B cell (primary cell): ENCODE measurements around the gene B9D2. TPM values are rescaled to one million over a fixed set of nuclear protein-coding genes. Genes with fewer than 3 reads are reported as not detected.

Experiments
- ATAC-seq: fragments of 200-7000 bp; cut with Tn5 transposase; one replicate; pipeline ENCODE4 v1.10.0; 2021; ENCODE audit warnings: low read depth, mild to moderate bottlenecking, moderate number of reproducible peaks, moderate library complexity
- CTCF ChIA-PET: fragments of 350-600 bp; sonication (Branson Sonifier 250); formaldehyde crosslinking; loops from one replicate; lab custom pipeline; 2021; ENCODE audit warnings: antibody characterized with exemption, inconsistent platforms; lab: Charles Lee
- POLR2A ChIA-PET: fragments of 350-600 bp; sonication (Branson Sonifier 250); formaldehyde crosslinking; loops from one replicate; lab custom pipeline; 2021; ENCODE audit warnings: antibody characterized with exemption; lab: Charles Lee
- DNase-seq: peaks from one replicate; pipeline ENCODE4 v3.0.0; 2013
- H2AFZ ChIP-seq: 2 replicates; pipeline ENCODE4 v1.6.1; 2012; ENCODE audit warnings: mild to moderate bottlenecking, low read depth, low read length; ENCODE audit not compliant: insufficient read depth, poor library complexity, severe bottlenecking
- H3K27ac ChIP-seq, 2 donors: 1 replicate in 1 of 2; 2 replicates in 1 of 2; pipeline ENCODE4 v1.5.1; 2012 to 2013; ENCODE audit warnings: low read length in 2 of 2, mild to moderate bottlenecking in 2 of 2, moderate library complexity in 1 of 2
- H3K27me3 ChIP-seq, 4 experiments: fragments of 200-600 bp in 1 of 4; sonication (generic) in 1 of 4; replicated peaks in 1 of 4; 1 replicate in 2 of 4; 2 replicates in 2 of 4; pipeline versions ENCODE4 v1.6.1 to v1.7.0; 2013 to 2016; ENCODE audit warnings: low read length in 3 of 4, mild to moderate bottlenecking in 2 of 4, mixed read lengths in 1 of 4, moderate library complexity in 1 of 4; ENCODE audit not compliant: insufficient read depth in 4 of 4, control insufficient read depth in 3 of 4; ENCODE audit errors: control extremely low read depth in 1 of 4
- H3K36me3 ChIP-seq, 2 experiments: replicated peaks in 1 of 2; 1 replicate in 1 of 2; 2 replicates in 1 of 2; pipeline versions ENCODE4 v1.6.1 to v1.7.1; 2013; ENCODE audit warnings: low read length in 1 of 2; ENCODE audit not compliant: insufficient read depth in 2 of 2, control insufficient read depth in 1 of 2; ENCODE audit errors: control extremely low read depth in 1 of 2, extremely low read depth in 1 of 2
- H3K4me1 ChIP-seq, 2 donors: fragments of 200-600 bp in 1 of 2; sonication (generic) in 1 of 2; 1 replicate in 1 of 2; 2 replicates in 1 of 2; pipeline versions ENCODE4 v1.5.1 to v1.6.1; 2013 to 2017; ENCODE audit warnings: low read length in 2 of 2; ENCODE audit not compliant: control insufficient read depth in 2 of 2, insufficient read depth in 2 of 2
- H3K4me2 ChIP-seq: replicated peaks from 2 replicates; pipeline ENCODE3; 2012; ENCODE audit warnings: mild to moderate bottlenecking, low read depth, low read length; ENCODE audit not compliant: poor library complexity, severe bottlenecking
- H3K4me3 ChIP-seq, 5 experiments: fragments of 200-600 bp in 1 of 5; sonication (generic) in 1 of 5; 1 replicate in 3 of 5; 2 replicates in 2 of 5; pipeline versions ENCODE4 v1.5.1 to v1.7.0; 2011 to 2016; ENCODE audit warnings: low read length in 4 of 5, mild to moderate bottlenecking in 4 of 5, low read depth in 2 of 5, control low read depth in 1 of 5, moderate library complexity in 1 of 5; ENCODE audit not compliant: insufficient read depth in 1 of 5; ENCODE audit errors: control extremely low read depth in 1 of 5, extremely low read depth in 1 of 5
- H3K79me2 ChIP-seq: fragments of 200-600 bp; sonication (generic); one replicate; pipeline ENCODE4 v1.6.0; 2016; ENCODE audit warnings: low read length; ENCODE audit not compliant: control insufficient read depth, insufficient read depth
- H3K9ac ChIP-seq: fragments of 200-600 bp; sonication (generic); 2 replicates; pipeline ENCODE4 v1.6.1; 2017; ENCODE audit warnings: mild to moderate bottlenecking, low read length, moderate library complexity
- H3K9me3 ChIP-seq, 3 donors: one replicate each; pipeline versions ENCODE4 v1.6.1 to v1.7.1; 2013; ENCODE audit warnings: low read length in 2 of 3; ENCODE audit not compliant: control insufficient read depth in 2 of 3, insufficient read depth in 1 of 3; ENCODE audit errors: control extremely low read depth in 1 of 3
- H4K20me1 ChIP-seq: 2 replicates; pipeline ENCODE4 v1.6.0; 2012; ENCODE audit warnings: mild to moderate bottlenecking, low read length; ENCODE audit not compliant: insufficient read depth, control insufficient read depth, poor library complexity, severe bottlenecking
- H3K27ac Mint-ChIP-seq: one replicate; pipeline ENCODE4 v1.8.0; 2021; ENCODE audit warnings: mixed read lengths
- H3K27me3 Mint-ChIP-seq: one replicate; pipeline ENCODE4 v1.8.0; 2021; ENCODE audit warnings: mixed read lengths
- H3K4me1 Mint-ChIP-seq: one replicate; pipeline ENCODE4 v1.8.0; 2021; ENCODE audit warnings: mixed read lengths
- H3K4me3 Mint-ChIP-seq: one replicate; pipeline ENCODE4 v1.8.0; 2021; ENCODE audit warnings: mixed read lengths
- H3K9me3 Mint-ChIP-seq: one replicate; pipeline ENCODE4 v1.8.0; 2022; ENCODE audit warnings: mixed read lengths; ENCODE audit not compliant: insufficient read depth
- EZH2 ChIP-seq: IDR thresholded peaks from 2 replicates; pipeline ENCODE4 v1.6.1; 2012; ENCODE audit warnings: borderline replicate concordance, low read depth, mild to moderate bottlenecking, moderate library complexity, low read length; ENCODE audit not compliant: insufficient read depth, poor library complexity, severe bottlenecking
- WGBS: methylation state at CpG from one replicate; pipeline ENCODE4 v1.1.5; 2013; ENCODE audit warnings: missing lambda C conversion rate; ENCODE audit not compliant: insufficient coverage; 5-methylcytosine and 5-hydroxymethylcytosine counted together
- intact Hi-C: fragments of 100-400 bp; cut with micrococcal nuclease; formaldehyde crosslinking; loops from one replicate; pipeline ENCODE4 v1.10.0; 2022
- polyA plus RNA-seq: library from polyadenylated mRNA; depleted of rRNA; stranded (reverse); fragments of >200 nt; gene quantifications from 2 replicates; pipeline ENCODE4 v1.2.3, GENCODE V29; 2012
- total RNA-seq, 2 donors: library from RNA; stranded (reverse); fragments of 120-200 nt in 1 of 2; gene quantifications; 1 replicate in 1 of 2; 2 replicates in 1 of 2; pipeline versions ENCODE4 v1.2.3 to v1.2.4, GENCODE V29; 2013 to 2022
- TF ChIP-seq, protein P1 (sequence below): fragments of 200-600 bp; IDR thresholded peaks from one replicate; pipeline ENCODE4 v1.8.0; 2022; ENCODE audit warnings: antibody characterized with exemption, mild to moderate bottlenecking

B9D2 gene
- total and polyA plus RNA-seq, 2 donors (not counting 1 experiment from before 2014, with no cell fraction given), result 9.9 to 17.5 TPM

DNA sequence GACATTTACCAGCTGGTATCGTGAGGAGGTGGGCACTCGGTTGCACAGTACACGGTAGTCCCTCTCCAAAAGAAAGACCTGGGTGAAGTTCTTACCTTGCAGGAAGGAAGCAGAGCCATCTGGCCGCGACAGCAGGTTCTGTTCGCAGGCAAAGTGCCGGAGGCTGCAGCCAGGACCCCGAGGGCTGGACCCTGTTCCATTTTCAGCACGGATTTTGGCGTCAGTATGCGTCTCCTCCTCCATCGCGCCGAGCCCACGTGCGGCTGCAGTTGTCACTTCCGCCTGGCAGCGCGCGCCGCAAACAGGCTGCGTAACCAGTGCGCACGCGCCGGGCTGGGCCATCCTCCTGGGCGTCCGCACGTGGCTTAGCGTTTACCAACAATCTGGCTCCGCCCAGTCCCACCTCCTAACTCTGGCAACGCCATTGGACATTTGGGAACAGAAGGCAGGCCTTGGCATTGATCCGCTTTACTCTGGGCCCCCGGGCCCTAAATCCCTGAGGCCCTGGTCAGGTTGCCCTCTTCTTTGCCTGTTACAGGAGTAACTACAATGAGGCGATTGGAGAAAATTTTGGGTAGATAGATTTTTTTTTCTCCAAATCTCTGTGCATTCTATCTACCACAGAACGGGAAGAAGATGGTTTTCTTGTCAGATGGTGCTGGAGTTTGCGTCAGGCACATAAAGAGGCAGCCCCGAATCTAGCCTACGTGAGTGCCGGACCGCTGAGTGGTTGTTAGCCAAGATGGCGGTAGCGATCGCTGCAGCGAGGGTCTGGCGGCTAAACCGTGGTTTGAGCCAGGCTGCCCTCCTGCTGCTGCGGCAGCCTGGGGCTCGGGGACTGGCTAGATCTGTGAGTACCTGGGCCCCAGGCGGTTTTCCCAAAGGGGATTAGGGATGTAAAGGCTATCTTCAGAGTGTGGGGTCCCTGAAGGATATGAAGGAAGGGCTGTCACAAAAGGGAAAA lies 33.4 kb upstream of the B9D2 start, which contains the start of the genes BCKDHA and EXOSC5:
Gene BCKDHA (plus strand): TSS at position 733 of the 964 bp plus-strand sequence. CDS start 10 bp downstream, at position 743.
Gene EXOSC5 (minus strand): TSS at position 274 of the 964 bp plus-strand sequence. CDS start 31 bp downstream, at position 243.
- peak; percentile 98 for ATAC-seq
- TF ChIP-seq, protein P1, sequence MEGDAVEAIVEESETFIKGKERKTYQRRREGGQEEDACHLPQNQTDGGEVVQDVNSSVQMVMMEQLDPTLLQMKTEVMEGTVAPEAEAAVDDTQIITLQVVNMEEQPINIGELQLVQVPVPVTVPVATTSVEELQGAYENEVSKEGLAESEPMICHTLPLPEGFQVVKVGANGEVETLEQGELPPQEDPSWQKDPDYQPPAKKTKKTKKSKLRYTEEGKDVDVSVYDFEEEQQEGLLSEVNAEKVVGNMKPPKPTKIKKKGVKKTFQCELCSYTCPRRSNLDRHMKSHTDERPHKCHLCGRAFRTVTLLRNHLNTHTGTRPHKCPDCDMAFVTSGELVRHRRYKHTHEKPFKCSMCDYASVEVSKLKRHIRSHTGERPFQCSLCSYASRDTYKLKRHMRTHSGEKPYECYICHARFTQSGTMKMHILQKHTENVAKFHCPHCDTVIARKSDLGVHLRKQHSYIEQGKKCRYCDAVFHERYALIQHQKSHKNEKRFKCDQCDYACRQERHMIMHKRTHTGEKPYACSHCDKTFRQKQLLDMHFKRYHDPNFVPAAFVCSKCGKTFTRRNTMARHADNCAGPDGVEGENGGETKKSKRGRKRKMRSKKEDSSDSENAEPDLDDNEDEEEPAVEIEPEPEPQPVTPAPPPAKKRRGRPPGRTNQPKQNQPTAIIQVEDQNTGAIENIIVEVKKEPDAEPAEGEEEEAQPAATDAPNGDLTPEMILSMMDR, result no peak
- no peak for TF ChIP-seq EZH2
- peak within 1 kb of the TSS; percentile 94 to 96 for H3K27ac ChIP-seq
- CTCF ChIA-PET, result no interaction called here
- Mint-ChIP-seq H3K27ac (peak within 1 kb of the TSS; percentile 99), H3K4me3 (peak within 1 kb of the TSS; percentile 96), H3K27me3 (no peaks in the 10 kb centered on the region), H3K9me3 (no peaks in the 10 kb centered on the region), H3K4me1 (peaks cover 45% of the 10 kb centered on the region)
- H3K79me2 ChIP-seq, result peaks cover 73% of the 10 kb centered on the region
- H2AFZ ChIP-seq, result peak within 1 kb of the TSS; percentile 88
- POLR2A ChIA-PET, result interaction anchor here (0.6 to 0.8 kb wide), 2 partner anchors 18 to 34 kb away, joined by 3 read pairs; partner anchors contain the start of gene B9D2
- peak within 1 kb of the TSS; percentile 84 to 100 (median 90) for H3K4me3 ChIP-seq
- H3K36me3 ChIP-seq, result peaks cover 0 to 16% of the 10 kb centered on the region in 2 experiments
- intact Hi-C loops, result loop anchor here (1.0 to 5.0 kb wide), 6 partner anchors 33 to 680 kb away; partner anchors contain the start of genes B9D2, CCDC97, COQ8B and DMAC2
- peaks cover 27 to 28% of the 10 kb centered on the region in 2 donors for H3K4me1 ChIP-seq
- DNase-seq, result peak; percentile 100
- peaks cover 10% of the 10 kb centered on the region for H4K20me1 ChIP-seq
- under 1% methylated on average over 49 of the region's 50 CpGs for WGBS
- no peaks in the 10 kb centered on the region for H3K27me3 ChIP-seq
- H3K9ac ChIP-seq, result peak within 1 kb of the TSS; percentile 86
- H3K4me2 ChIP-seq, result peak within 1 kb of the TSS; percentile 88
- H3K9me3 ChIP-seq, result no peaks in the 10 kb centered on the region
